HG02852 (cell line): ENCODE data around the gene CACNB4.
"Not testable (repeated sequence)": the region's sequence is repeated elsewhere in the genome, so short reads cannot be mapped to it uniquely, and the experiment has no call there.

Experiments used
- ATAC-seq: cut with Tn5 transposase; IDR thresholded peaks from one replicate; pipeline ENCODE4 v1.9.1; 2021; ENCODE audit warnings: mild to moderate bottlenecking, moderate library complexity; ENCODE audit not compliant: unreplicated experiment

Gene CACNB4

DNA sequence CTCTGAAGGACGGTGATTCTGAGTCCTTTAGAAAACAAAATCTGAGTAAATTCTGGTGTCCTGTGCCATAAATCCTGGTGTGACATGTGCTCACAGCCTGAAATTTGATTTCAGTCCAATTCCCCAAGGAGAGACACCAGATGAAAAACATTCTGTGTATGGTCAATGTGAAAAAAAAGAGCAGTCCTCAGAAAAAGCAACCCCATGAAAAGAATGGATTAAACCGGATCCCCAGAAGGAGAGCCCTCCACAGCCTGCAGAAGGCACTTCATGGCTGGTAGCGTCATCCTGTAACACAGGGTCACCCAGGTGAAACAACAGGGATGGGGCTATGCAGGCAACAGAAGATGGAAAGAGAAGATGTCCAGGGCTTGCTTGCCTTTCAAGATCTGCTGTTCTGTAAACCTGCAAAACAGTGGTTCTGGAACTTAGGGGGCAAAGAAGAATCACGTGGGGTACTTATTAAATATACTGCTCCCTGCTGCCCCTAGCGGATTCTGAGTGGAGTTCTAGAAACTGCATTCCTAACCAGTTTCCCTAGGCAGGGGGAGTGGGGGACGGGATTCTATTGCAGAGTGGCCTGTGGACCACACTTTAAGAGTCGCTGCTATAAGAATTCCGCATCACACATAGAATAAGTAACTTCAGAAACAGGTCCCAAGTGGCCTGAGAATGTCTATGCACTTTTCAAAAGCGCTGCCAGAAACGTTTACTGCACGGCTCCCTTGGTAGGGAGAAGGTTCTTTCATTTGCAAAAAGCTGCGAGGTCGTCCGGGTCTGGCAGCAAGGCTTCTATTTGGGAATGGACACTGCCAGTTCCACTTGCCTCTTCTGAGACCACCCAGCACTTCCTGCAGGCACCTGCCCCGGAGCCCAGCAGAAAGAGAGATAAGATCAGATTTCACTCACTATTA is 151.7 kb downstream of the CACNB4 start:
- peak; percentile 57 for ATAC-seq

DNA sequence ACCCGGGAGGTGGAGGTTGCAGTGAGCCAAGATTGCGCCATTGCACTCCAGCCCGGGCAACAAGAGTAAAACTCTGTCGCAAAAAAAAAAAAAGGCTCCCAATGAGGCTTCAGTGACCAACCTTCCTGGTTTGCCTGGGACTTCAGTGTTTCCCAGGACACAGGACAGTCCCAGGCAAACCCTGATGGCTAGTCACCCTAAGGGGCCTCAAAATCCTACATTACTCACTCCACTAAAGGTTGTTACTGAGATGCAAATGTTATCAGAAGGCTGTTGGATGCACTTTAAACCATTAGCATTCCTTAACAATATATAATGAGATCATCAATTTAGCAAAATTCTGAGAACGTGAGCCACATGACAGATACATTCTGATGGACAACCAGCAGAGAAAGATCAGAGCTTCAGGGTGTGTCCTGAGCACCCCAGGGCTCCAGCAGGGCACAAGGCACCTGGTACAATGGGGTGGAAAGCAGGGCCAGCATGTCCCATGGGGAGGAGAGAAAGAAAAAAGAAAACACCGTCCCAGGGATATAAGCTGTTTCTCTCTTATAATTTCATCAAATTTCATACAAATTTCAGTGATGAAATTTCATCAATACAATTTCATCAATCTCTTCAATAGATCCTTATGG is 152.5 kb downstream of the CACNB4 start:
- ATAC-seq, result no peak

DNA sequence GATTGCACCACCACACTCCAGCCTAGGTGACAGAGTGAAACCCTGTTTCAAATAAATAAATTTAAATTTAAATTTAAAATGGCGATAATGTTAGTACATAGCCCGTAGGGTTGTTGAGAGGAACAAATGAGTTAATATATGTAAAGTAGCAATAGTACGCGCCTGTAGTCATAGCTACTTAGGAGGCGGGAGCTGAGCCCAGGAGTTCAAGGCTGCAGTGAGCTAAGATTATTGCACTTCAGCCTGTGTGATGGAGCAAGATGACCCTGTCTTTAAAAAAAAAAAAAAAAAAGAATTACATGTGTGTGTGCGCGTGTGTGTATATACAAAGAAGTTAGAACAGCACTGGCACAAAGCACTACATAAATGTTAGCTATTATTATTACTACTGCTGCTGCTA is 153.2 kb downstream of the CACNB4 start:
- ATAC-seq, result no peak

DNA sequence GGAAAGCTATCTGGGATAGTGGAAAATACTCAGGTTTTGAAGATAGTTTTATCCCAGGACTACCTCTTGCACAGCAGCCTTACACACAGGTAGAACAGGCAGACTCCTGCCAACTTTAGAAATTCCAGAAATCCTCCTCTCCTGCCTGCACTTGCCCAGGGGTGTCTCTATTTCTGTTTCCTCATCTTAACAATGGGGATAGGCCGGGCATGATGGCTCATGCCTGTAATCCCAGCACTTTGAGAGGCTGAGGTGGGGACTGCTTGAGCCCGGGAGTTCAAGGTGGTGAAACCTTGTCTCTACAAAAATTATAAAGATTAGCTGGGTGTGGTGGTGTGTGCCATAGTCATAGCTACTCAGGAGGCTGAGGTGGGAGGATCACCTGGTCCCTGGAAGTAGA is 153.7 kb downstream of the CACNB4 start:
- no peak for ATAC-seq

DNA sequence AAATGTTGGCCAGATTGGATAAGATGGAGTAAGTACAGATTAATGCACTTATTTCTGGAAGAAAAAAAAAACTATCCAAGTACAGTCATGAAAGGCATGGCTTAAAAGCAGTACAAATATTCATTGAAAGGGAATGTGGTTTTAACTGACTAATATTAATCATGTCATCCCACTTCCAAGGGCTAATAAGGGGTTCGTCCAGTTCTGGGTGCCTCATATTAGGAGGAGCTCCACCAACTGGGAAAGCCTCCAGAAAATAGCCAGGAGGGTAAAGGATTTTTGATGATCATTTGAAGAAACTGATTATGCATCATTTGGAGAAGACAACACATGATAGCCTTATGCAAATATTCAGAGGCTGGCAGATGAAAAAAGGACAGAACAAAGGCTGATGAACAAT is 155.4 kb downstream of the CACNB4 start:
- no peak for ATAC-seq

DNA sequence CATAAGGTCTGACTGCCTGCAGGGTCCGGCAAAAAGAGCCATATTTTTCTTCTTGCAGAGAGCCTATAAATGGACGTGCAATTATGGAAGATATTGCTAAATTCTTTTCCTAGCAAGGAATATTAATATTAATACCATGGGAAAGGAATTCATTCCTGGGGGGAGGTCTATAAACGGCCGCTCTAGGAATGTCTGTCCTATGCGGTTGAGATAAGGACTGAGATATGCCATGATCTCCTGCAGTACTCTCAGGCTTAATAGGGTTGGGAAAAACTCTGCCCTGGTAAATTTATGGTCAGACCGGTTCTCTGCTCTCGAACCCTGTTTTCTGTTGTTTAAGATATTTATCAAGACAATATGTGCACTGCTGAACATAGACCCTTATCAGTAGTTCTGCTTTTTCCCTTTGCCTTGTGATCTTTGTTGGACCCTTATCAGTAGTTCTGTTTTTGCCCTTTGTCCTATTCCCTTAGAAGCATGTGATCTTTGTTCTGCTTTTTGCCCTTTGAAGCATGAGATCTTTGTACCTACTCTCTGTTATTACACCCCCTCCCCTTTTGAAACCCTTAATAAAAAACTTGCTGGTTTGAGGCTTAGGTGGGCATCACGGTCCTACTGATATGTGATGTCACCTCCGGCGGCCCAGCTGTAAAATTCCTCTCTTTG is 156.2 kb downstream of the CACNB4 start:
- not testable (repeated sequence) for ATAC-seq

DNA sequence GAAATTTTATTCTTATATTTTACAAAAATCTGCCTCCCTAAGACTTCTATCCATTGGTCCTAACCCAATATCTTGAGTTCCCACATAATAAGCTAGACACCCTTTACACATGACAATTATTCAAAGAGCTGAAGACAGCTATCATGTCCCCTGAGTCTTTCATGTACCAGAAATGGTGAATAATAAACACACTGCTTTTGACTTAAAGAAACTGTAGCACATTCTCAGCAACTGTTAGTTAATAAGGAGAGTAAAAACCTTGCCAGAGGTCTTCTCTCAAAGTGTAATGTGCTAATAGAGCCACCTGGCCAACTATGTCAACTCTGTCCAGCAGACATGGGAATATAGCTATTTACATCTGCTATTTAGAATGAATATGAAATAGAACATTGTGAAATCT is 160.9 kb downstream of the CACNB4 start:
- no peak for ATAC-seq

DNA sequence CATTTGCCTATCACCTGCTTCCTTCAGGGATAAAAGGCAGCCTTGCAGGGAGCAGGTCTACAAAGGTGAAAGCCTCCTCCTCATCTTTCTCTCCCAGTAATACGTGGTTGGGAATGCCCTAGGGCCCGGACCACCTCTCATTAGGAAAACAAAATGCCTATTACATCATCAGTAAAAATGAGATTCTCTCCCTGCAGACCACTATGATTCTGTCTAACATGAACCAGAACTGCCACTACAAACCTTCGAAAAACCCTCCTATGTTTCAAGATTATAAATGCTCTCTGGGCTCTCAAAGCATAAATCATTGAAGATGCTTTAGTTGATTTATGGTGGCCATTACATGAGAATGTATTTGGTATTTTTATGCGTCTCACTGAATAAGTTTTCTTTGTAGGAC is 162.2 kb downstream of the CACNB4 start:
- ATAC-seq, result no peak

DNA sequence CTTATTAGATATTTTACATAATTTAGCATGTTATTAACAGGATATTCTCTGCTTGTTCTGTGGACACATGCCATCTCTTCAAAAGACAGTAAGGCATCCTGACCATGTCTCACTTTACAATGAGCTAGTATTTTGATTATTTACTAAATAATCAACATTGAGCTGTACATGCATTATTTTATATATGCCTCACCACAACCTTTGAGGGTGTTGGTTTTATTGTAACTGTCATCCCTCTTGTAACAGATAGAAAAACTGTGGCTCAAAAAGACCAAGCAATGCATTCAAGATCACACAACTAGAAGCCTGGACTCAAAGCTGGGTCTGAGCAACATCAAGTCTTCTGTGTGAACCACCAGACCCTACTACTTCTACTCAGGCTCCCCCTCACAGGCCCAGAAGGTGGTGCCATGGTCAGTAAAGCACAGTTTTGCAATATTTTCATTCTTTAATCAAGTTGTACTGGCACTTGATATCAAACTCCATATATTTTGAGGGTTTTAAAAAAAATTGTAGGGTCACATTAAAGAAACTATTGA is 165.5 kb downstream of the CACNB4 start:
- ATAC-seq, result no peak

DNA sequence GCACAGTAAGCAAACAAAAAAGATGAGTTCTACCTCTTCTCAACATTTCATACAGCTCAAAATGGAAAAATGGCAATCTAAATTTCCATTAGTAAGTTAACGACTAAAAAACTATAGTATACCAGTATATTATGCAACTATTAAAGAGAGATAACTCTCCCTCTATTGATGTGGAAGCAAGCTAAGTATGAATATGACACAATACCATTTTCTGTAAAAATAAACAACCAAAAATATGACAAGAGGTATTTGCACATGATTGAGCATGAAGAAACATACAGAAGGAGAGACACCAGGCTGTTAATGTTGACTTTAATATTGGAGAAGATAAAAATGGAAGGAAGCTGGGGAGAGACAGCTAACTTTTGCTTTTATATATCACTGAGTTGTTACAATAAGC is 167.1 kb downstream of the CACNB4 start:
- ATAC-seq, result no peak

DNA sequence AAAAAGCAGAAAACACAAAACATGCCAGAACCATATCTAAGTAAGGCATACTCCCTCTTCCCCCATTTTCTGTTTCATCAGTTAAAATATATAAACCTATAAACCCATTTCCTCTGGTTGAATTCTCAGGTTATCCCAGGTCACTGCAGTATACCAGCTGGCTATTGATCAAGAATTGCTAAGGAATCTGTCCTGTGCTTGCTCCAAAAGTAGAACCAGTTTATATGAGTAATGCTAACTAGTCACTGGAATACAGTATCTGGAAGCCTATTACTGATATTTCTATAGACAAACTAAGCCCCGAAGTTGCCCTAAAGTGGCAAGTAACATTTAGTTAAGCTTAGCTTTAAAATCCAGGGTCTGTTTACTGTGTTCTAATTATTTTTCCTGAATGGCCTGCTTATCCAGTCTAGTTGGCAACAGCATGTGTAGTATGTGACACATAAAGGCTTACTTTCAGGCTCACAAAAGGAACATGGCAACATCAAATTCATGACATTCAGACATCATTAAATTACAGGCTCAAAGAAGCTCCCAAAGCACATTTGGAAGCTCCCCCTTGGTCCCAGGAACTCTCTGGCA is 167.7 kb downstream of the CACNB4 start:
- no peak for ATAC-seq

DNA sequence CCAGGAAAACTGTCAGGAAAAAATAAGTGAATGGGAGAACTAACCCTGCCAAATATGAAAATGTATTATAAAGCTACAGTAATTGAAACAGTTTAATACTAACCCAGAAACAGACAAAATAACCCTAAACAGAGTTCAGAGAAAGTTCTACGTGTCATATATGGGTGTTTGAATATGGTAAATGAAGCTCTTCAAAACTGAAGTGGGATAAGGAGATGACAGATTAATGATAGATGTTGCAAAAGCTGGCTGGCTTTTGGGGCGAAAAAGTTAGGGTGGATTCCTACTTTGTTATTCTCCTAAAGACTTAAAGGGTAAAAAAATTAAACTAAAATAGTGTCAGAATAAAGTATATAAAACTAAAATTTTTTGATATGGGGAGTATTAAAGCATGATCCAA is 168.8 kb downstream of the CACNB4 start:
- ATAC-seq, result no peak

DNA sequence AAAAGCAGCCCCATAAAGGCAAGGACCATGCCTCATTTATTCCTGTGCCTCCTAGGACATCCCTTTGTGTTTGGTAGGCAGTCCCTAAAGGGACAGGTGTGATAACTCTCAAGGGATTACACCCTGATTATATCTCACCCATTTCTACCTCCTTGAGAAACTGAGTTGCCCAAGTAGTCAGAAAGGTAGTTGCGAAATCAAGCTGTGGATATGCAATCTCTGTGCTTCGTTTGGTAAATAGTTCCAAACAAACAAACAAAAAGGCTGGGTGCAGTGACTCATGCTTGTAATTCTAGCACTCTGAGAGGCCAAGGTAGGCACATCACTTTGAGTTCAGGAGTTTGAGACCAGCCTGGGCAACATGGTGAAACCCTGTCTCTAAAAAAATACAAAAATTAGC is 170.5 kb downstream of the CACNB4 start:
- no peak for ATAC-seq

DNA sequence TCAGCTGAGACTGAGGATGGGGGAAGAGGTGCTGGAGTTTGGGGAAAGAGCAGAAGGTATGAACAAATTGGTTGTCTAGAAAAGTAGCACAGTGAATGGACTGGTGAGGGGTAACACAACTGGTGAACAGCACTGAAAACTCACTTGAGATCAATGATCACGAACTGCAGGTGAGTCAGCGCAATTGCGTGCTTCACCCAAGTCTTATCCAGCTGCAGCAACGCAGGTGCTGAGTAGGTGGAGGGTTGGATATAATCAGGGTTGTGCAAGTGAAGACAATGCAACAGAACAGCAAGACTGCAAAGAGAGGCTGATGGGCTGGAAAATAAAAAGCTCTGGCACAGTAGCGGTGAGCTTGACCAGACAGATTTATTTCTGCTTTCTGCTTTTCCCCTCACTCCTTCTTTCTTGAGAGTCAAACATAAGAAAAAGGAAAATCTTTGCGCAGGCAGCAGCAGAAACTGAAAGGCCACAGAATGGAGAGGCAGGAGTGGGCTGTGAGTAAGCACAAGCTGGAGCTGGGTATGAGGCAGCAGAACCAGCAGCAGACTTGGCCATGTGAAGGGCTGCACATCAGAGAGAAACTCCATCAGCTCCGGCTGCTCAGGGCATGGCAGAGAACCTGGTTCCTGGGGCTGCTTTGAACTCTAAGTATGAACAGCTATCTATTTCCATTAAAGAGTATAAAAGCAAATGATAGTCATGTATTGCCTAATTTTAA is 171.2 kb downstream of the CACNB4 start:
- no peak for ATAC-seq

DNA sequence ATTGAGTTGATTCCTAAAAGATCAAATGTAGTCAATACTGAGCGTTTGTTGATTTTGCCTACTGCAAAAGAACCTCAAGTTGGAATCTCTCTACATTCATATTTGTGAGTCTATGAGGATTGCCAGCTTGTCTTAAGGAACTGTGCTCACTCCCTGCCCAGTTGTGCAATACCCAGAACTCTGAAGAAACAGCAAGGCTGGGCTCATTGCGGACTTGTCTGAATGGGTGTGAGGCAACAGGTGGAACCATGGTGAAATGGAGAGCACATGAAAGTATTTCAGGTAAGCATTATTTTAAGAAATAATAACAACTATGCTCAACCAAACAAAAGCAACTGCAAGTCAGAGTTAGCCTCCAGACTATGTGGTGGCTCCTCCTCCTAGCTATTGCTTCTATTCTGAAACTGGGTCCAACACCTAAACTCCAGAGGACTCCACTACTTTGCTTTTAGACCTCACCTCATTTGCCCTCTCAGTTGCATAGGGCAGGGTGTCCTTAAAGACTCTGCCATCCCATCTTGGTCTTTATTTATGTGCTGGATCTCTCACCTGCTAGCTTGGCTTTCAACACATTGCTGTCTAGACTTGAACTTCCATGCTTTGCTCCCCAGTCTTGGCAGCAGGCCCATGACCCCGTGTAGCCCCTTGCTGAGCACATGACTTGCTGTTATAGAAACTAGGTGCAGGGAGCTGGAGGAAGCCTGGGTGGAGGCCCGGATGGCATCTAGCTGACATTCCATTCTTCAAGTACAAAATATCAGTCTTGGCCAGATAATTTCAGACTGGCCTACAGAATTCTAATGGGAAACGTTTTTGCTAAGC is 175.8 kb downstream of the CACNB4 start:
- no peak for ATAC-seq

DNA sequence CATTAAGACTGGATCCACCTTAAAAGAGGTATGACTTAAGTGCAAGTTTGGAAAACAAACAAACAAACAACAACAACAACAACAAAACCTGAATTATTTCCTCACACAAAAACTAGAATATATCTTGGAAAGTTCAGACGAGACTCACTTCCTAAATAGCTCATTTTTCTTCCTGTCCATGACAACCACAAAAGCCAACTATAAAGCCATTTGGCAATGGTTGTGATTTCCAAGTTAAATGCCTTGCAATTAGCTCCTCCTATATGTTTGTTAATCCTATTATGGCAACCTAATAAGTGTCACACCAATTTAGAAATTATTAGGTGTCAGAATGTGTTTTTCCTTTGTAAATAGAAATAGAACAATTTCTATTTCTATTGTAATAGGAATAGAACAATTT is 179.1 kb downstream of the CACNB4 start:
- ATAC-seq, result no peak

DNA sequence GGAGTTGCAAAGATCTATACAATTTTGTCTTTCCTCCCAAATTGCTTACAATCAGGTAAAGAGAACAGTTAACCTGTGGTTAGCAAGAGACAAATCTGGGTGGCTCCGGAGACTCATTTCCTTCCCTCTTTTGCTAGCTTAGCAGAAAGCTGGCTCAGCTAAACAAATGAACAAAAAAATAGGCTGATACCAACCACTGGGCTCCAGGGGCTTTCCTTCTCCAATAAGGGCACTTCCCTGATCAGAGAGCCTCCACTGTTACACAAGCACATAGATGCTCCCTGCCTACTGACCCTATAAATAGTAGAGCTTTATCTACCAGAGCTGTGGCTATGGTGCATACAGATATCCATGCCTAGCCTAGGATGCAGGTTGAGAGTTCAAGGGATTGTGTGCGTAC is 180.5 kb downstream of the CACNB4 start:
- peak; percentile 51 for ATAC-seq

DNA sequence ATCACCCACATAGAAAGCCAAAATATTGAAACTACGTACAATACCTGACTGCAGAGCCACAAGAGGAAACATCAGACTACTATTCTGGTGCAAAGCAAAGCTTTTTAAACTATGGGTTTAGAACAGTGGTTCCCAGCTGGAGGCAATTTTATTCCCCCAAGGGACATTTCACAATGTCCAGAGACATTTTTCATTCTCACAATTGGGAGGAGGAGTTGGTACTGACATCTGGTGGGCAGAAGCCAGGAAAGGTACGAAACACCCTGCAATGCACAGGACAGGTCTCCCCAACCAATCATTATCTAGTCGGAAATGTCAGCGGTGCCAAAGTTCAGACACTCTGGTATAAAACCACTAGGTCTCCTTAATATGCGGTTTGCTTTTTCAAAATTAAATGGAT is 182.2 kb downstream of the CACNB4 start:
- ATAC-seq, result no peak

DNA sequence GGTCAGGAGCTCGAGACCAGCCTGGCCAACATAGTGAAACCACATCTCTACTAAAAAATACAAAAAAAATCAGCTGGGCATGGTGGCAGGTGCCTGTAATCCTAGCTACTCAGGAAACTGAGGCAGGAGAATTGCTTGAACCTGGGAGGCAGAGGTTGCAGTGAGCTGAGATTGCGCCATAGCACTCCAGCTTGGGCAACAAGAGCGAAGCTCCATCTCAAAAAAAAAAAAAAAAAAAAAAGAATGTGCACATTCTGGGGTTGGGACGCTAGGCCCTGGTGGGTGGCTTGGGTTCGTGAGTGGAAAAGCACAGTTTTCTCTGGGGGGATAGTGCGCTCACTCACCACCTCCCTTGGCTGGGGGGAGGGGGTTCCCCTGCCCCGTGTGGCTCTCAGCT is 183.2 kb downstream of the CACNB4 start:
- not testable (repeated sequence) for ATAC-seq
